ENCODE results near the gene LONP2.

The LONP2 gene

GRCh38 chr16:48405153-48405552, 161.1 kb downstream of the LONP2 start:
- no peak overlapping the region for H3K4me3 ChIP-seq (replicated peaks; ENCODE audit: low read depth, low read length)
- no peak for TF ChIP-seq CTCF (IDR thresholded peaks at IDR 0.05; ENCODE audit: low read length, missing control alignments)
- no peak for DNase-seq (ENCODE audit: low read depth)

- H3K4me3 ChIP-seq (replicated peaks; ENCODE audit: low read depth, low read length): no peak overlapping the region
- no peak for DNase-seq (ENCODE audit: low read depth)
- TF ChIP-seq CTCF (IDR thresholded peaks at IDR 0.05; ENCODE audit: low read length, missing control alignments): no peak
Observed at GRCh38 chr16:48405907-48406306, 161.8 kb downstream of the LONP2 start.
